HG03045 (cell line): Measurements from ENCODE around the gene TTYH1.

Source experiments
- ATAC-seq: cut with Tn5 transposase; IDR thresholded peaks from one replicate; pipeline ENCODE4 v1.9.1; 2021; ENCODE audit warnings: mild to moderate bottlenecking, moderate library complexity; ENCODE audit not compliant: unreplicated experiment

TTYH1 gene

GRCh38 chr19:54391589-54392061 lies 23.6 kb upstream of the TTYH1 start:
- no peak for ATAC-seq

GRCh38 chr19:54392105-54392504 lies 23.2 kb upstream of the TTYH1 start:
- no peak for ATAC-seq

- ATAC-seq: no peak
Observed at GRCh38 chr19:54393381-54393780, 21.9 kb upstream of the TTYH1 start.

- ATAC-seq: no peak
Observed at GRCh38 chr19:54395685-54396084, 19.6 kb upstream of the TTYH1 start.

- ATAC-seq: no peak
Observed at GRCh38 chr19:54399189-54399588, 16.1 kb upstream of the TTYH1 start.

GRCh38 chr19:54400913-54401312 lies 14.4 kb upstream of the TTYH1 start:
- no peak for ATAC-seq

GRCh38 chr19:54403054-54403453 lies 12.2 kb upstream of the TTYH1 start:
- no peak for ATAC-seq

GRCh38 chr19:54405628-54406027 lies 9.6 kb upstream of the TTYH1 start:
- ATAC-seq: no peak

- ATAC-seq: no peak
Observed at GRCh38 chr19:54407780-54408179, 7.5 kb upstream of the TTYH1 start.

- ATAC-seq: no peak
Observed at GRCh38 chr19:54408456-54409026, 6.7 kb upstream of the TTYH1 start.

- ATAC-seq: no peak
Observed at GRCh38 chr19:54411033-54411432, 4.2 kb upstream of the TTYH1 start.

GRCh38 chr19:54412877-54413276 lies 2.4 kb upstream of the TTYH1 start:
- ATAC-seq: no peak

GRCh38 chr19:54414156-54414555 lies 1.1 kb upstream of the TTYH1 start:
- ATAC-seq: no peak

GRCh38 chr19:54415901-54416673 lies 823 bp downstream of the TTYH1 start:
- ATAC-seq: no peak

GRCh38 chr19:54416695-54417491 lies 1.6 kb downstream of the TTYH1 start:
- no peak for ATAC-seq

GRCh38 chr19:54418030-54418929 lies 3.0 kb downstream of the TTYH1 start:
- ATAC-seq: no peak

- no peak for ATAC-seq
Observed at GRCh38 chr19:54418930-54419800, 3.9 kb downstream of the TTYH1 start.

- ATAC-seq: no peak
Observed at GRCh38 chr19:54420068-54420382, 4.8 kb downstream of the TTYH1 start.

- ATAC-seq: no peak
Observed at GRCh38 chr19:54420383-54421168, 5.3 kb downstream of the TTYH1 start.
